Measurements from ENCODE around the gene ARFGAP2. TPM values are rescaled to one million over a fixed set of nuclear protein-coding genes. Genes with fewer than 3 reads are reported as not detected.

ARFGAP2 gene
- total and polyA plus RNA-seq, 9 of the 15 experiments (the other 6 are each of a cell fraction or from before 2014, with no cell fraction given) = 29.1 to 140 (median 90.1) TPM

DNA sequence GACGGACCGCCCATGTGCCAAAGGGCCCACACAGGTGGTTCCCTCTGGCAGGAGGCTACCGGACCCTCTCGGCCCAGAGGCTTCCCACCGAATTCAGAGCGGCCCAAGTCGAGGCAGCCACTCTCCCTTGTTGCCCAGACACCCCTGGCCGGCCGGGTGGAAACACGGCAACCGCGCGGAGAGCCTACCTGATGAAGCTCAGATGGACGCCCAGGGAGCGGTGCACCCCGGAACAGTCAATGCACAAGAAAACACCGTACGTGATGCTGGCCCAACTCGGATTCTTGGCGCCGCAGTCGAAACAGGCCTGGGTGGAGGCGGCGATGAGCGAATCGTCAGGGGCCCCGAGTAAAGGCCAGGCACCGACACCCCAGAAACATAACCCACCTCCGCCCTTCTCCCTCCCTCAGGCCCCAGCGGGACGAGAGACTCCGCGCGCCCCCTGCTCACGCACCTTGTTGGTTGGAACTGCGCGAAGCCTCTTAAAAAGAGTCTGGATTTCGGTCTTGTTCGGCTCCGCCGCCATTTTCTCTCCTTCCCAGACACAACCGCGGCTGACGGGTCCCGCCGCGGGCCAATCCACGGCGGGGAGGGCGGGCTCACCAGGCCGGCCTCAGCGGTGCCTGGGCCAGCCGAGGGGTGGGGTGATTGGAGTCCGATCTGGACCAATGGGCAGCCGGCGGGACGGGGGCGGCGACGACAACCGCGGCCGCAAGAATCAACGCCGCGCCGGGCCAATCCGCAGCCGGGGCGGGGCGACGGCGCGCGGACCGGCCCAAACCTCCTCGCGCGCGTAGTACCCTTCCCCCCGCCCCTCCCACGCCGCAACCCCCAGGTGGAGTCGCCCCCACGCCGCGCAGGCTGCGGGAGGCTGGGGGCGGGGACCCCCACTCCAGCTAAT lies at the start of gene ARFGAP2 (continued):
- TF ChIP-seq XRCC5 (IDR thresholded peaks at IDR 0.05; ENCODE audit: low read depth, low read length) = no peak
- no peak for TF ChIP-seq SMC3 (conservative IDR thresholded peaks at IDR 0.05; ENCODE audit: insufficient read depth, low read depth, low read length)

DNA sequence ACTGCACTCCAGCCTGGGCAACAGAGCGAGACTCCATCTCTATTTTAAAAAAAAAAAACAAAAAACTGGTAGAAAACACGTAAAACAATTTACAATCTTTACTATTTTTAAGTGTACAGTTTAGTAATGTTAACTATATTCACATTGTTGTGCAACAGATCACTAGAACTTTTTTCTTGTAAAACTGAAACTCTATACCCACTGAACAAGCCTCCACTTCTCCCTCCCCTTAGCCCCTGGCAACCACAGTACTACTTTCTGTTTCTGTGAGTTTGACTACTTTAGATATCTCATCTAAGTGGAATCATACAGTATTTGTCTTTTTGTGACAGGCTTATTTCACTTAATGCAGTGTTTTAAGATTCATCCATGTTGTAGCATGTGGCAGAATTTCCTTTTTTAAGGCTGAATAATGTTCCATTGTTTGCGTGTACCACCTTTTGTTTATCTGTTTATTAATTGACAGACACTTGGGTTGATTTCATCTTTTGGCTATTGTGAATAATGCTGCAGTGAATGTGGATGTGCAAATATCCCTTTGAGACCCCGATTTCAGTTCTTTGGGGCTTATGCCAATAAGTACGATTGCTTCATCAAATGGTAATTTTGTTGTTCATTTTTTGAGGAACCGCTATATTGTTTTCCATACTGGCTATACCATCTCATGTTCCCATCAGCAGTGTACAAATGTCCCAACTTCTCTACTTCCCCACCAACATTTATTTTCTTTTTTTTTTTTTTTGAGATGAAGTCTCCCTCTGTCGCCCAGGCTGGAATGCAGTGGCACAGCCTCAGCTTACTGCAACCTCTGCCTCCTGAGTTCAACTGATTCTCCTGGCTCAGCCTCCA lies 49.1 kb upstream of the ARFGAP2 start:
- no peak overlapping the region for H2AFZ ChIP-seq (ENCODE audit: low read depth, low read length)
- peaks cover 2% of the 10 kb centered on the region for H3K9me1 ChIP-seq (ENCODE audit: control insufficient read depth, insufficient read depth, low read length)
- 84% methylated on average over 7 of the region's 7 CpGs for WGBS (ENCODE audit: insufficient coverage, low coverage, missing lambda C conversion rate)
- 0 out of 3 replicates have a peak, but pooled peaks cover 7% of the 10 kb centered on the region for H3K36me3 ChIP-seq (ENCODE audit: control insufficient read depth, insufficient read depth, low read length)
- ChIA-PET POLR2A (interaction anchor here (1.1 kb wide), 1 partner anchor 11 kb away, joined by 3 read pairs; no protein-coding TSS in a partner anchor), CTCF (ENCODE audit: low intra/inter-chr PET ratio) (interaction anchor here (0.6 kb wide), 1 partner anchor 384 kb away, joined by 3 read pairs; no protein-coding TSS in a partner anchor)
- H3K9ac ChIP-seq (ENCODE audit: insufficient read depth in 1 of 2, low read depth in 2 of 2, low read length in 2 of 2) = no peak overlapping the region
- DNase-seq (ENCODE audit: extremely low read depth in 1 of 4, low spot score in 3 of 4) (no peak), ATAC-seq (no peak), FAIRE-seq (no peak)
- H3K4me2 ChIP-seq (ENCODE audit: insufficient read depth, low read length) = no peak overlapping the region
- intact Hi-C loops (cut with micrococcal nuclease) (no loop called here), in situ Hi-C loops (cut with MboI) (no loop called here)
- no peak overlapping the region for H3K27ac ChIP-seq (ENCODE audit: extremely low read depth, low read depth, low read length)
- H3K27me3 ChIP-seq (ENCODE audit: control insufficient read depth in 2 of 2, insufficient read depth in 2 of 2, low read length in 2 of 2) = no peaks in the 10 kb centered on the region
- BruUV-seq (replicated peaks) = no TSS peak
- no peaks in the 10 kb centered on the region for H3K79me2 ChIP-seq (ENCODE audit: control insufficient read depth, insufficient read depth, low read length)
- TF ChIP-seq CBX1 (IDR thresholded peaks at IDR 0.05; ENCODE audit: low read depth) (no peak), ZNF146 (CRISPR knock-in tag; IDR thresholded peaks at IDR 0.05; ENCODE audit: unreplicated experiment) (peak; percentile 55)
- TF ChIP-seq, protein P1, sequence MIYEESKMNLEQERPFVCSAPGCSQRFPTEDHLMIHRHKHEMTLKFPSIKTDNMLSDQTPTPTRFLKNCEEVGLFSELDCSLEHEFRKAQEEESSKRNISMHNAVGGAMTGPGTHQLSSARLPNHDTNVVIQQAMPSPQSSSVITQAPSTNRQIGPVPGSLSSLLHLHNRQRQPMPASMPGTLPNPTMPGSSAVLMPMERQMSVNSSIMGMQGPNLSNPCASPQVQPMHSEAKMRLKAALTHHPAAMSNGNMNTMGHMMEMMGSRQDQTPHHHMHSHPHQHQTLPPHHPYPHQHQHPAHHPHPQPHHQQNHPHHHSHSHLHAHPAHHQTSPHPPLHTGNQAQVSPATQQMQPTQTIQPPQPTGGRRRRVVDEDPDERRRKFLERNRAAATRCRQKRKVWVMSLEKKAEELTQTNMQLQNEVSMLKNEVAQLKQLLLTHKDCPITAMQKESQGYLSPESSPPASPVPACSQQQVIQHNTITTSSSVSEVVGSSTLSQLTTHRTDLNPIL (CRISPR knock-in tag; IDR thresholded peaks at IDR 0.05) = no peak
- H3K9me3 ChIP-seq (replicated peaks; ENCODE audit: control insufficient read depth, insufficient read depth, low read depth, low read length) = no peaks in the 10 kb centered on the region
- H3K4me1 ChIP-seq (replicated peaks in 1 of 2; ENCODE audit: control insufficient read depth in 2 of 2, insufficient read depth in 2 of 2, low read length in 2 of 2) = no peaks in the 10 kb centered on the region
- H3K4me3 ChIP-seq = no peak overlapping the region
- H4K20me1 ChIP-seq (replicated peaks; ENCODE audit: control insufficient read depth, insufficient read depth, low read length) = no peaks in the 10 kb centered on the region
